H9 (cell line): ENCODE results near the gene RBBP7. TPM values are rescaled to one million over a fixed set of nuclear protein-coding genes. Genes with fewer than 3 reads are reported as not detected.

Experiments
- DNase-seq: peaks from one replicate; pipeline ENCODE4 v3.0.0-alpha.2; 2017
- H2AFZ ChIP-seq: one replicate; pipeline ENCODE4 v1.6.1; 2013; ENCODE audit warnings: mild to moderate bottlenecking, low read length, control low read depth, moderate library complexity
- H2AK5ac ChIP-seq: 2 replicates; pipeline ENCODE4 v1.6.1; 2013; ENCODE audit warnings: low read length, control low read depth, mixed read lengths; ENCODE audit not compliant: insufficient read length
- H2BK120ac ChIP-seq: one replicate; pipeline ENCODE4 v1.6.1; 2013; ENCODE audit warnings: low read depth, mild to moderate bottlenecking, low read length, control low read depth, inconsistent platforms; ENCODE audit not compliant: poor library complexity, severe bottlenecking
- H2BK12ac ChIP-seq: 2 replicates; pipeline ENCODE4 v1.6.1; 2013; ENCODE audit warnings: low read length, control low read depth, mixed read lengths, low read depth; ENCODE audit not compliant: insufficient read length
- H2BK15ac ChIP-seq: 2 replicates; pipeline ENCODE4 v1.6.1; 2013; ENCODE audit warnings: low read depth, low read length, control low read depth
- H2BK20ac ChIP-seq: one replicate; pipeline ENCODE4 v1.6.1; 2013; ENCODE audit warnings: low read depth, mild to moderate bottlenecking, low read length, control low read depth, inconsistent platforms; ENCODE audit not compliant: poor library complexity, severe bottlenecking
- H2BK5ac ChIP-seq: 2 replicates; pipeline ENCODE4 v1.6.1; 2013; ENCODE audit warnings: low read length, control low read depth, mixed read lengths; ENCODE audit not compliant: insufficient read length
- H3K14ac ChIP-seq: 2 replicates; pipeline ENCODE4 v1.6.1; 2013; ENCODE audit warnings: low read length, control low read depth; ENCODE audit not compliant: insufficient read depth
- H3K18ac ChIP-seq: 2 replicates; pipeline ENCODE4 v1.6.1; 2013; ENCODE audit warnings: low read depth, mild to moderate bottlenecking, mixed read lengths, low read length, control low read depth; ENCODE audit not compliant: insufficient read length
- H3K23ac ChIP-seq: 2 replicates; pipeline ENCODE4 v1.6.1; 2013; ENCODE audit warnings: low read length, control low read depth, mixed read lengths, low read depth; ENCODE audit not compliant: insufficient read length
- H3K23me2 ChIP-seq: 2 replicates; pipeline ENCODE4 v1.6.1; 2013; ENCODE audit warnings: low read depth, mild to moderate bottlenecking, mixed read lengths, low read length, control low read depth; ENCODE audit not compliant: insufficient read length, poor library complexity, severe bottlenecking
- H3K27ac ChIP-seq: 2 replicates; pipeline ENCODE4 v1.5.1; 2013; ENCODE audit warnings: low read length, control low read depth, mixed read lengths, low read depth; ENCODE audit not compliant: insufficient read length
- H3K27me3 ChIP-seq: 2 replicates; pipeline ENCODE4 v1.6.1; 2013; ENCODE audit warnings: low read length, control low read depth, inconsistent platforms; ENCODE audit not compliant: insufficient read depth
- H3K4ac ChIP-seq: 2 replicates; pipeline ENCODE4 v1.6.1; 2013; ENCODE audit warnings: low read depth, mild to moderate bottlenecking, control low read depth, inconsistent platforms, low read length, moderate library complexity
- H3K4me1 ChIP-seq: 2 replicates; pipeline ENCODE4 v1.6.1; 2013; ENCODE audit warnings: low read length, control low read depth, inconsistent platforms; ENCODE audit not compliant: insufficient read depth
- H3K4me2 ChIP-seq: 2 replicates; pipeline ENCODE4 v1.6.1; 2013; ENCODE audit warnings: low read length, control low read depth, mixed read lengths; ENCODE audit not compliant: insufficient read length, insufficient read depth
- H3K56ac ChIP-seq: 2 replicates; pipeline ENCODE4 v1.6.1; 2013; ENCODE audit warnings: low read depth, mild to moderate bottlenecking, mixed read lengths, low read length, control low read depth; ENCODE audit not compliant: insufficient read length
- H3K79me1 ChIP-seq: 2 replicates; pipeline ENCODE4 v1.6.1; 2013; ENCODE audit warnings: low read depth, mild to moderate bottlenecking, moderate library complexity, low read length, control low read depth, inconsistent platforms; ENCODE audit not compliant: insufficient read depth, poor library complexity, severe bottlenecking
- H3K79me2 ChIP-seq: 2 replicates; pipeline ENCODE4 v1.6.1; 2013; ENCODE audit warnings: low read length, control low read depth, inconsistent platforms; ENCODE audit not compliant: insufficient read depth
- H3K9ac ChIP-seq: 2 replicates; pipeline ENCODE4 v1.6.1; 2013; ENCODE audit warnings: low read length, control low read depth, mixed read lengths; ENCODE audit not compliant: insufficient read length; ENCODE audit errors: extremely low read depth
- H3K9me3 ChIP-seq: one replicate; pipeline ENCODE4 v1.6.1; 2013; ENCODE audit warnings: low read depth, low read length, inconsistent platforms; ENCODE audit not compliant: control insufficient read depth
- H3T11ph ChIP-seq: one replicate; pipeline ENCODE4 v1.6.1; 2013; ENCODE audit warnings: mild to moderate bottlenecking, low read length, control low read depth, inconsistent platforms
- H4K20me1 ChIP-seq: one replicate; pipeline ENCODE4 v1.6.1; 2013; ENCODE audit not compliant: control insufficient read depth, insufficient read length, insufficient read depth
- H4K5ac ChIP-seq: 2 replicates; pipeline ENCODE4 v1.6.1; 2013; ENCODE audit warnings: low read depth, mild to moderate bottlenecking, mixed read lengths, low read length, control low read depth; ENCODE audit not compliant: insufficient read length
- H4K8ac ChIP-seq: replicated peaks from 2 replicates; pipeline ENCODE4 v1.6.1; 2013; ENCODE audit warnings: low read length, control low read depth, mixed read lengths, low read depth; ENCODE audit not compliant: insufficient read length
- H4K91ac ChIP-seq: 2 replicates; pipeline ENCODE4 v1.6.1; 2013; ENCODE audit warnings: low read depth, mild to moderate bottlenecking, moderate library complexity, mixed read lengths, low read length, control low read depth; ENCODE audit not compliant: insufficient read length
- H3K27ac Mint-ChIP-seq, 3 experiments: 2 replicates in 2 of 3; 3 replicates in 1 of 3; pipeline ENCODE4 v1.8.0; 2020 to 2021; ENCODE audit warnings: mixed read lengths in 3 of 3, mild to moderate bottlenecking in 1 of 3, moderate library complexity in 1 of 3
- H3K27me3 Mint-ChIP-seq: 2 replicates; pipeline ENCODE4 v1.8.0; 2021; ENCODE audit warnings: low read depth, mild to moderate bottlenecking, moderate library complexity, mixed read lengths
- H3K36me3 Mint-ChIP-seq, 3 experiments: 2 replicates in 2 of 3; 3 replicates in 1 of 3; pipeline ENCODE4 v1.8.0; 2020 to 2021; ENCODE audit warnings: low read depth in 3 of 3, mixed read lengths in 3 of 3; ENCODE audit not compliant: insufficient read depth in 1 of 3
- H3K4me1 Mint-ChIP-seq, 2 experiments: 2 replicates each; pipeline ENCODE4 v1.8.0; 2020; ENCODE audit warnings: mixed read lengths in 2 of 2
- H3K4me3 Mint-ChIP-seq, 2 experiments: 2 replicates in 1 of 2; 3 replicates in 1 of 2; pipeline ENCODE4 v1.8.0; 2020 to 2021; ENCODE audit warnings: mild to moderate bottlenecking in 2 of 2, mixed read lengths in 2 of 2, moderate library complexity in 1 of 2
- H3K9me3 Mint-ChIP-seq, 2 experiments: 2 replicates in 1 of 2; 3 replicates in 1 of 2; pipeline ENCODE4 v1.8.0; 2020; ENCODE audit warnings: mild to moderate bottlenecking in 2 of 2, mixed read lengths in 2 of 2, moderate library complexity in 1 of 2
- CTCF ChIP-seq: fragments of 200-600 bp; sonication (generic); conservative IDR thresholded peaks from 3 replicates; pipeline ENCODE4 v1.8.0; 2021; ENCODE audit warnings: antibody characterized with exemption, mild to moderate bottlenecking
- WGBS: extraction: QIAGEN DNeasy Blood & Tissue Kit; methylation state at CpG from one replicate; pipeline ENCODE4 v1.1.7; 2013; ENCODE audit warnings: missing lambda C conversion rate, low lambda C conversion rate, mixed read lengths; ENCODE audit not compliant: insufficient read length; ENCODE audit errors: extremely low coverage; 5-methylcytosine and 5-hydroxymethylcytosine counted together
- total RNA-seq: library from RNA; stranded (reverse); gene quantifications from 2 replicates; pipeline ENCODE4 v1.2.1, GENCODE V29; 2021

RBBP7 gene
- total RNA-seq, 1 experiment from 2014 or later, result 249 TPM

GRCh38 chrX:16869393-16870094, 618 bp downstream of the RBBP7 start:
- Histone ChIP-seq H3K4ac (no peak overlapping the region; the same call in 1 of the 2 replicates), H4K20me1 (no peaks in the 10 kb centered on the region), H3K4me1 (peaks cover 2% of the 10 kb centered on the region; the same call in 1 of the 2 replicates), H2AFZ (no peak overlapping the region), H3K79me1 (peaks cover 4% of the 10 kb centered on the region), H3K79me2 (peaks cover 38% of the 10 kb centered on the region), H4K91ac (no peak overlapping the region), H3K23ac (no peak overlapping the region), H2BK12ac (peak overlapping the region; percentile 98), H3K14ac (peak overlapping the region; percentile 100), H3K18ac (peak overlapping the region; percentile 99), H3K9ac (peak overlapping the region; percentile 96), H2BK5ac (no peak overlapping the region), H3K9me3 (no peaks in the 10 kb centered on the region), H3T11ph (no peak overlapping the region), H2BK20ac (no peak overlapping the region), H3K23me2 (peaks cover 14% of the 10 kb centered on the region), H3K56ac (no peak overlapping the region), H2BK15ac (no peak overlapping the region; the same call in 1 of the 2 replicates), H4K8ac (no peak overlapping the region), H3K4me2 (peak overlapping the region; percentile 94), H2AK5ac (no peak overlapping the region), H2BK120ac (no peak overlapping the region), H3K27ac (peak overlapping the region; percentile 90), H4K5ac (no peak overlapping the region), H3K27me3 (no peaks in the 10 kb centered on the region)
- H3K36me3 Mint-ChIP-seq, result peaks cover 31 to 38% (median 35%) of the 10 kb centered on the region in 3 experiments
- peak overlapping the region; percentile 96 to 98 for H3K4me3 Mint-ChIP-seq
- peaks cover 3% of the 10 kb centered on the region for H3K27me3 Mint-ChIP-seq
- H3K4me1 Mint-ChIP-seq, result peaks cover 38 to 50% of the 10 kb centered on the region in 2 experiments
- WGBS, result no CpG with 5 or more reads among the region's 92 CpGs
- no peaks in the 10 kb centered on the region; a peak in 1 of 5 replicates for H3K9me3 Mint-ChIP-seq
- DNase-seq, result peak; percentile 58
- H3K27ac Mint-ChIP-seq, result peak overlapping the region; percentile 100
- TF ChIP-seq CTCF, result no peak
